Fibroblast of skin of scalp (primary cell): ENCODE measurements around the gene CNTN4.
A peak's percentile ranks its signal among the peaks of the same experiment; 100 is the strongest.
"Not testable (repeated sequence)": the region's sequence is repeated elsewhere in the genome, so short reads cannot be mapped to it uniquely, and the experiment has no call there.

Experiments
- DNase-seq: peaks from one replicate; pipeline ENCODE4 v3.0.0-alpha.2; 2013

CNTN4 gene

DNA sequence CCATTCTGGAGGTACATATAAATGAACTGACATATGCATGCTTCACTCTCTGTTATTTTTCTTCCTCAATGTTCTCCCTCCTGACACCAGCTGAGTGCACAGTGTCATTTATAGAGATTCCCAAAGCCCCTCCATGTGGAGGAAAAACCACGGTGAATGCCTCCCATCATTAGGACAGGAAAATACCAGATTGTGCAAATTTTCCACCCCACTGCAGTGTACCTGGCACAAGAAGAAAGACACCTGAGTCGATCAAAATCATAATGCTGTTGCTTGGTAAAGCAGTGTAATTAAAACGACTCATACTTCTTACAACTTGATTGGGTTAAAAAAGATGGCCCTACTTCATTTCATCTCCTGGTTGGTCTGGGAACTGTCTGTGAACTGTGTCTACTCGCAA lies 720.9 kb downstream of the CNTN4 start:
- no peak for DNase-seq

GRCh38 chr3:2820982-2821381 lies 722.3 kb downstream of the CNTN4 start:
- DNase-seq = not testable (repeated sequence)

DNA sequence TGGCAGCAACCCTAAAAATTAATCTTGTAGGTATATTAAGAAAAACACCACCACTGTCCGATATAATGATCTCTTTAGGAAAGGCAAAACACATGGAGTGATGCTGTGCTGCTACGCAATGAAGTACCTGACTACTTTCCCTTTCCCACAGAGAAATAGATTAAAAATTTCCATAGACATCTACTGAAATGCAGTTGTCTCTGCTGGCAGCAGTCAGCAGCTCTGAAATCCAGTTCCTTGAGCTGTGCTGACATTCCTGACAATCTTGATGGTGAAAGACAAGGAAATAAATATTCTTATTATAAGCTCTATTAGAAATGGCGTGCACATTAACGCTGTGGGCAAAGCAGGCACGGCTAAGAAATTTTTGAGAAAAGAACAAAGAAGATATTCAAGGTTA lies 723.9 kb downstream of the CNTN4 start:
- DNase-seq = peak; percentile 2

- peak; percentile 68 for DNase-seq
Observed at GRCh38 chr3:2823031-2823430, 724.4 kb downstream of the CNTN4 start.

DNA sequence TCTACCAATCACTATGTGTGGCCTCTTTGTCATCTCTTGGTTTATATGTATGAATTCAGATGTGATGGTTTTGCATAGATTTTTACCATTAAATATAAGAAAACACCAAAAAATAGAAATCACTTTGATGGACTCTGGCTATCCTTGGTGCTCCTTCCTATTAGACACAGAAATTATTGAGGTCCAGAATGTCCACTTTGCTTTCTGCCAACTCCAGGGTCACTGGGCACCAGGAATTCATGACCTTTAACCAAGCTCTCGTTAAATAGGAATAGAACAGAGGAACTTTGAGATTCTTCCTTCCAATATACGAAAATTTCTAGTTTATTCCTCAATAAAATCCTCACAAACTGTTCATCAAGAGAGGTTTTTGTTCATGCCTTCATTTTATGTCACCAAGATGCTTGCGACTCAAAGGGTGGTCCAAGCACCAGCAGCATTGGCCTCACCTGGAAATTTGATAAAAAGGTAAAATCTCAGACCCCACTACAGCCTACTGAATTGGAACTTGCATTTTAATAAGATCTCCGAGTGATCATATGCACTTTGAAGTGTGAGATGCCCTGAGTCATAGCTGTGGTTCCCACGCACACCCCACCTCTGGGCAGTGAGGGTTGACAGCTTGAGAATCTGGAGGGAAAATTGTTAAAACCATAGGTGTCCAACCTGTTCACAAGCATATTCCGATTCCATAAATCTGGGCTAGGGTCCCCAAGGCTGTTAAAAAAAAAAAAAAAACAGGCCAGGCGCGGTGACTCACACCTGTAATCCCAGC lies 725.0 kb downstream of the CNTN4 start:
- DNase-seq = no peak

DNA sequence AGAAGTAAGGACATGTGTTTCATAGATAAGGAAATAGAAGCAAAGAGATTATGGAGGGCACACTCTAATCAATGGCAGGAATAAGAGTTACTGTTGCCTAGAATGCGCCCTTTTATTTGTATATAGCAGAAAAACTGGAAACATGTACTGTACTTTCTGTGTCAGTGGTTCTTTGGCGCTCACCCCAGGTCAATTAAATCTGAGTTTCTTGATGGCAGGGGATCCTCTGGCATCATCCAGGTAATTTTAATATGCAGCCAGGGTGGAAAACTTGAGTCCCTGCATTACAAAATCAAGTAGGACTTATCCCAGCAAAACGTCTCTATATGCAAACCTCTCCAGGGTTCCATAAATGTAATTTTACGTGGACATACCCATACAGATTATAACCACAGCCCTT lies 727.4 kb downstream of the CNTN4 start:
- no peak for DNase-seq

DNA sequence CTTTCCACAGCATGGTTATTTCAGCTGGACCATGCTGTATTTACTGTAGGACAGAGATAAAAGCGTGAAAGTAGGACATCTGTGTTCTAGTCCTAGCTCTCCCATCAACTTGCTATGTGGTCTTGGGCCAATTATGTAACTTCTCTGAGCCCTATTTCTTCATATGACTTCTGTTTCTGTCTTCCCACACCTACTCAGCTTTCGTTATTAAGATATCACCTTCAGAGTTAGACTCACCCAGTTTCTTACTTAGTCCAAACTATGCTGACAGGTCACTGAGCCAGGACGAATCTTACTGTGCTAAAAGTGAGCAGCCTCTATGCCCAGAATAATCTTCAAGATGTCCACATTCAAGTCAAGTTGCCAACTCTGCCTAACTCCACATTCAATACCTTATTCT lies 727.8 kb downstream of the CNTN4 start:
- DNase-seq = no peak

DNA sequence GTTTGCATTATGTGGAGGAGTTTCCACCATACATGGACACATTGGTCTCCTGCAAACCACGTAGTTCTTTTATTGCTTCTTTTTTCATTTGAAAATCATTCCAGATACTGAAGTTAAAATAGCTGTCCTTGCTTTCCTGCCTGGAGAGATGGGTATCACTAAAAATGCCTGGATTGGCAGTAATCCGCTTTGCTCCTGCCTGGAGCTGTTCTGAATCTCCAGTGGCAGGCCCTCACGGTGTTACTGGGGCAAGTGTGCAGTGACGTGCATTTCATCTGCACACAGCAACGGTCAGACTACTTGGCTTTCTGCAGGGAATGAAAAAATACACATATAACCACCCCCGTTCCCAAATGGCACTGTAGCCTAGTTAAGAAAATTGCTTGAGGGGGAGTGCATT lies 738.6 kb downstream of the CNTN4 start:
- no peak for DNase-seq

DNA sequence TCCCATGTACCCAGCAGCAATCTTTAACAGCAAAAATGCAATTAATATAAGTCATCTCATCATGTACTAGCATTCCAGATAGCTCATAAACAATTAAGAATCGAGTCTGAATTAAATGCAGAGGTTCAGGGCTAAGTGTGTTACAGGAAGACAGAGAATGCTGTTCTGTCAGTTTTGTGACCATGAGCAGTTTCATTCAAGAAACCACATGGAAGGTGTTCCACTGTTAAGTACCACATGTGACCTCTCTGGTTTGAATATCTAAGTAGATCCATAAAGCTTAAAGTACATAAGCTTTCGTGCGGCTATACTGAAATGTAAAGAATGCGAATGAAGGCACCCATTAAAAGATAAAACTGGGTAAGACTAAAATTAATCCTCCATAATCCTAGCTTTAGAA lies 739.2 kb downstream of the CNTN4 start:
- DNase-seq = no peak

- no peak for DNase-seq
Observed at GRCh38 chr3:2838546-2839157, 740.0 kb downstream of the CNTN4 start.

GRCh38 chr3:2839876-2840275 lies 741.2 kb downstream of the CNTN4 start:
- no peak for DNase-seq

GRCh38 chr3:2847062-2847841 lies 748.6 kb downstream of the CNTN4 start:
- DNase-seq = no peak

DNA sequence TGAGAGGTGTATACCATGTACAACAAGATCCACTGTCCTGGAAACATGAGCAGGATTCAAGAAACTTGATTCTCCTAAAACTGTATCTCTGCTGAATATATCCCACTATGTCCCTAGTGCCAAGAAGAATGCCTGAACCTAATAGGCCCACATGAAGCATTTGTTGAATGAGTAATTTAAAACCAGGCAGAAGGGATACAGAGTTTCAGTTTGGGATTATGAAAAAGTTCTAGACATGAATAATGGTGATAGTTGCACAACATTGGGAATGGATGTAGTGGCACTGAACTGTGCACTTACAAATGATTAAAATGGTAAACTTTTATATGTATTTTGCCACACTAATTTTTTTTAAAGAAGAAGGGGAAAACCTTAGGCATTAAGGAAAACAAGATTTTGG lies 750.4 kb downstream of the CNTN4 start:
- DNase-seq = no peak

DNA sequence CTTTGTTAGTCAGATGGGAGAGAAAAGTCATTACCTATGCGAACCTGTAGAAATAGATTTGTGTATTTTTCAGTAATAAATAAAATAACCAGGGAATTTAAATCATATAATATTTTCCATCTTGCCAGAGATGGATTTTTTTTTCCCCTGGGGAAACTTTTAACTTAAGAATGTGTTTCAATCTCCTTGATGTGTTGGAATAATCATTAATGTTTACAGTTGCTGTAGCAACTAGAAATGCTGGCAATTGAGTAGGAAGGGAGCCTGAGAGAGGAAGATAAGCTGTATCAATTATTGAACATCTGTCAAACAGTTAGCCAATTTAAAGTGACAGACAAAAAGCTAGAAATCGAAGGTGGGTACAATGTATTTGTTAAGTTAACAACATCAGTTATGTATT lies 752.0 kb downstream of the CNTN4 start:
- DNase-seq = no peak

DNA sequence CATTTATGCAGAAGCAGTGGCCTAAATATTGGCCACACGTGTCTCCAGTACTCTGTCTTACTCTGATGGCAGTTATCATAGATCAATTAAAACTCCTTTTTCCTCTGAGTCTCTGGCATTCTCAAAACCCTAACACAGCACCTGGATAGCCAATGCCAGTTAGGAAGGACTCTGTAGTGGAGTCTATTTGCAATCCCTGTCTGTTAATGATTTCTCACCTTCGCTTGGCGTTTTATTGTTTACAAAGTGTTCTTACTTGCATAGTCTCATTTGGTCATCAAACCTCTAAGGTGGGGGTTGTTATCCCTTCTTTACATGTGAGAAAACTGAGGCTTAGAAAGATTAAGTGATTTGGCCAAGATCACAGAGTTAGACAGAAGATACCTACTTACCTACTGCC lies 752.7 kb downstream of the CNTN4 start:
- DNase-seq = no peak

DNA sequence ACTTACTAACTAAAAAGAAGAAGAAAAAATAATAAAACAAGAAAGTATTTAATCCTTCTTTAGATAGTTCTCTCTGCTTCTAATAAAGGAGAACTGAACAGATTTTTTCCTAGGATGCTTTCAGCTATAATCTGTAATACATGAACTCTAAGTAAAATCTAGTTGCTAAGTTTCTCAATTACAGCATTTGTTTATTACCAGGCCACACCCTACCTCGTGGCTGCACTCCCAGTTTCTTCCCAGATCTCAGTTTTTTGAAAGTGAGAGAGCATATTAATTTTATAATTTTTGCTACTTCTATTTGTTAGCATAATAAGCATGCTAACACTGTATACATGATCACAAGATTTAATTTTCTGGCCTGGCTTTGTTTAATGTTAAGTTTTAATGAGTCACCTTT lies 753.2 kb downstream of the CNTN4 start:
- no peak for DNase-seq

GRCh38 chr3:2853651-2854050 lies 755.0 kb downstream of the CNTN4 start:
- DNase-seq = no peak

GRCh38 chr3:2856138-2857133 lies 757.8 kb downstream of the CNTN4 start:
- no peak for DNase-seq

GRCh38 chr3:2860626-2861025 lies 762.0 kb downstream of the CNTN4 start:
- no peak for DNase-seq

- no peak for DNase-seq
Observed at GRCh38 chr3:2861120-2861519, 762.5 kb downstream of the CNTN4 start.

- no peak for DNase-seq
Observed at GRCh38 chr3:2861920-2862319, 763.3 kb downstream of the CNTN4 start.

GRCh38 chr3:2862366-2862765 lies 763.7 kb downstream of the CNTN4 start:
- DNase-seq = no peak
